HG03432 (cell line): ENCODE data around the gene ZGPAT.

Experiments used
- ATAC-seq: cut with Tn5 transposase; IDR thresholded peaks from one replicate; pipeline ENCODE4 v1.9.1; 2021; ENCODE audit warnings: mild to moderate bottlenecking, moderate library complexity; ENCODE audit not compliant: unreplicated experiment

The ZGPAT gene

DNA sequence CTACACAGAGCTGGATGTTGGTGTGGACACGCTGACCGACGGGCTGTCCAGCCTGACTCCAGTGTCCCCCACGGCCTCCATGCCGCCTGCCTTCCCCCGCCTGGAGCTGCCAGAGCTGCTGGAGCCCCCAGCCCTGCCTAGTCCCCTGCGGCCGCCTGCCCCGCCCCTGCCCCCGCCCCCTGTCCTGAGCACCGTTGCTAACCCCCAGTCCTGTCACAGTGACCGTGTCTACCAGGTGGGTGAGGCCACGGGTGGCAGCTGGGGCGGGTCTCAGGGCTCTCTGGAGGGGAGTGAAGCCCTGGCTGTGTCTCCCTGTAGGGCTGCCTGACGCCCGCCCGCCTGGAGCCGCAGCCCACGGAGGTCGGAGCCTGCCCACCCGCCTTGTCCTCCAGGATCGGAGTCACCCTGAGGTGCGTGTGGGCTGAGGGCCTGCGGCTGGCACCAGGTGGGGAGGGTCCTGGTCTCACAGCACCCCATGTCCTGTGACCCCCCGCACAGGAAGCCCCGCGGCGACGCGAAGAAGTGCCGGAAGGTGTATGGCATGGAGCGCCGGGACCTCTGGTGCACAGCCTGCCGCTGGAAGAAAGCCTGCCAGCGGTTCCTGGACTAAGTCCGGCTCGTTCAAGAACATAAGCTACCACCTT, 34.7 kb downstream of the ZGPAT start:
- no peak for ATAC-seq

DNA sequence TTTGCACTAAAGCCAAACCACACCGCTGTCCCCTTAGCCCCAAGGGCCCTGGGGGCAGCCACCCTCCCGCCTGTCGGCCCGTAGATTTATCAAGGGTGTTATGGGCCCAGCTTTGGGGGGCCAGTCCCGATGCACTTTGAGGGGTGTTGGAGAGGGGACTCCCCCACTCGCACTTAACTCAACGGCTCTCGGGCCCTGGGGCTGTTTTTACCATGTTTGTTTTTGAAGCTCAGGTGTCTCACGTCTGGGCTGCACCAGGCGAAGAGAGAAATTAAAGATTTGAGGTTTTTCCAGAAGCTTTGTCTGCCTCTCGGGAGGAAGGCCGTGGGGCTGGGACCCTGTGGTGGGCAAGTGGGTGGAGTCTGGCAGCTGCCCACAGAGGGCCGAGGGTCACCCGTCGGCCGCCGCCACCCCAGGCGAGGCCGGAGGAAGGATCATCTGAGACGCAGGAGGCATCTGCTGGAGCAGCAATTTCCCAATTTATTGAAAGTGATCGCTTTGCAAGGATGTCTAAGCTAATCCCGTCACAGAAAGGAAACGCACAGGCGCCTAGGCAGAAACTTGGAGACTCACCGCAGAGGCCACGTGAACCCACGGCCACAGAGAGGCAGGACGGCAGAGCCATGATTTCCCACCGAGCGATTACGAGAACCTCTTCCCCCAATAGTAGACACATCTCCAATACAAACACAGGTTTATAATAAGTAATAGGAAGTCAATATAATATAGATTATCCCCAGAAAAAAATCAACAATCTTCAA, 35.6 kb downstream of the ZGPAT start:
- no peak for ATAC-seq

DNA sequence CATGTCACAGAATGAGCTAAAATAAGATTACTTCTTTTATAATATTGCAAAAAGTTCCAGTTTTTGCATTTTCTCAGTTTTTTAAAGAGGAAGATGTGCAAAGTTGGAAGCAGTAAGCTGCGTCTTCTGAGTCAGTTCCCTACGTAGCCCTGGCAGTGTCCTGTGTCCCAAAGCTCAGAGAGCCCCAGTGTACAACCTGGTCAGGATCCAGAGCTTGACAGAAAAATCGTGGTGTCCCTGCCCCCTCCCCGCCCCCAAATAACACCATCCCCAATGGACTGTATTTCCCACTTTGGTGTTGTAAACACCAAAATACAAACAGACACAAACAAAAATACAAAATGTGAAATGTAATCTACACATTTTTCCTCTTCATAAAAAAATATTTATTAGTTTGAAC, 36.3 kb downstream of the ZGPAT start:
- ATAC-seq = no peak

DNA sequence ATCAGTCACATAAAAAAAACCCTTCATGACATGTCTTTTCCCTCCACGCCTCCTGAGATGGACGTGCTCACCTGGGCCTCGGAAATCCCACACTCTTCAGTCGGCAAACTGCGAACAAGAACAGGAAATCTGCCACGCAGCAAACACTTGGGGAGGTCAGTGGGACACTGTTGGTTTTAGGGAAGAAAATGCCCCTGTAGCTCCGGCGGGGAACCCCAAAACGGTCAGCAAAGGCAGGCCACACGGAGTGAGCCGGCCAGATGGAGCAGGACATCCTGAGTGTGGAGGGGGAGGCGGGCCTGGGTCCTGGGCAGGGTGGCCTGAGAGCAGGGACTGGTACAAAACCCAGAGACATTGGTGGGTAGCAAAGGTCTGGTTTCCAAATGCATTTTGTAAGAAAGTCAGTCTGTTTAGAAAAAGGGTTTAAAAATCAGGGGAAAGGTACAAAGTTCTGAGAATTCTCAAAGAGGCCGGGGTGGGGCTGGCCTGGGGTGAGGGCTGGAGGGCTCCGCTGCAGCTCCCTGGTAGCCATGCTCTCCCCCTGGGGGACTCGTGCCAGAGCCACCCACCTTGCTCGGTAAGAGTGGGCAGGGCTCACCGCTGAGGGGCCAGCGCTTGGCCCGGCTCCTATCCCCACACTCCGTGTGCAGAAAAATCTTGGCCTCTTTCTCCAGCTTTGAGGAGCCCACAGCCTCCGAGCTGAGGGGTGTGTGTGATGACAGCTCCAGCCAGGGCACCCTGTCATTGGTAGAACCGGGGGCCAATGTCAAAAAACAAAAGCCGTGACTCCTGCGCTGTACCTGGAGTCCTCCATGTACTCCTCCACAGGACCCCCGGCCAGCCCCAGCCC, 37.0 kb downstream of the ZGPAT start:
- no peak for ATAC-seq

DNA sequence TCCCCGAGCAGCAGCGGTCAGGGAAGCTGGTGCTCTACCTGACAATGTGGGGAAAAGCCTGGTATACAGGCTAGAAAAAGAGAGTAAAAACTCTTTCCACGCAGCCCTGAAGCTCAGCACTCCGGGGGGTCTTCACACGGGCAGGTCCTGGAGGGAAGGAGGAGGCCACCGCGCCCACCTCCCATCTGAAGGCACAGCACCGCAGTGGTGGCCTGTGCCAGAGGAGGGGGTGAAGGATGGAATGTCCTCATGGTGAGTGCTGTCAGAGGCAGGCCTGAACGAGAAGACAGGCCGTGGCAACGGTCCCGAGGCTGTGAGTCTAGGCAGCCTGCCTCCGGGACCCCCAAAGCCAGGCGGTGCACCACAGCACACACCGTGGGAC, 37.6 kb downstream of the ZGPAT start:
- ATAC-seq = no peak

DNA sequence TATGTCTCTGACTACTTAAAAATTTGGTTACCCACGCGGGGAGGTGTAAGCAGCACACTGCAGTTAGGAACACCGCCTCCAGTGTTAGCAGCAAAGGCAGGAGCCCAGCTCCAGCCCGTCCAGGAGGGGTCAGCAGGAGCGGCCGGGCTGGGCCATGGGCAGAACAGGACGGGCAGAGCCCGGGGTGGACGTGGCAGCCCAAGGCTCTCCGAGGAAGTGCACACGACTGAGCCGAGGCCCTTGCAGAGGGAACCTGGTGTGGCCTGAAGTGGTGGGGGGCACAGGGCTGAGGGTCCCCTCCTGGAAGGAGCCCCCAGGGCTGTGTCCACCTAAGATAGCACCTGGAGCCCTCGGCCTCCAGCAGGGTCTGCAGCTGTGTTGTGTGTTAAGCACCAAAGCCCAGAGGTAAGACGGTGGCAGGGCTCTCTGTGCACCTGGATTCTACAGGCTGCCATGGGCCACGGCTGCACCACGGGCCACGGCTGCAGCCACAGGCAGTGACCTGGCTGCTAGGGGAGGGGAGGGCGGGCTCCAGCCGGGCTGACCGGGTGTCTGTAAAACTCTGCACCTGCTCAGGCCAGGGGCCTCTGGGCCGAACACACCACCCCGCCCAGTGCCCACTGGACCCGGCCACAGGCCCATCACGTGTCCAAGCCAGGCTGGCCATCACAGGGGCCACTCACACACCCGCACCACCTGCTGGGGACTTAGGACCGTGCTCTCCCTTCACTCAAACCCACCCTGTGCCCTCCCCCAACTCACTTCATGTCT, 38.3 kb downstream of the ZGPAT start:
- ATAC-seq = no peak

DNA sequence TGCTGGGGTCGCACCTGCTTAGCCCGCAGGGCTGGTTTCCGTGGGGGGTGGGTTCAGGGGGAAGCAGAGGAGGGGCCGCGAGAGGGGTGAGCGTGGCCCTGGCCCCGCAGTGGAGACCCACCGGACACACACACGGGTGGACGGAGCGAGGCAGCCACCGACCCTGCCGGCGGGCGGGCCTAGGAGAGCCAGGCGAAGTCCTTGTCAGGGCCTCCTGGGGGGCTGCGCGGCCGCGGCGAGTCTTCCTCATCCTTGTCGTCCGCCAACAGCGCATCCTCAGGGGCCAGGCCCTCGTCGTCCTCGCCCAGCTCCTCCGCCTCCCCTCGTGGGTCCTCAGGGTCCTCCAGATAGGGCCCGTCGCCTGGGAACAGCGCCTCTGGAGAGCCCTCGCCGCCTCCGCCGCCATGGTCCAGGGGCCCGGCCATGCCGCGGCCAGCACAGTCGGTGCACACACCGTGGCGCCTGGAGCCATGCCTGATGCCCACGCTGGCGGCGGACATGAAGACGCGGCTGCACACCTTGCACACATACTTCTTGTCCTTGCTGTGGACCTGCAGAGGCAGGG, 39.0 kb downstream of the ZGPAT start:
- ATAC-seq = no peak

DNA sequence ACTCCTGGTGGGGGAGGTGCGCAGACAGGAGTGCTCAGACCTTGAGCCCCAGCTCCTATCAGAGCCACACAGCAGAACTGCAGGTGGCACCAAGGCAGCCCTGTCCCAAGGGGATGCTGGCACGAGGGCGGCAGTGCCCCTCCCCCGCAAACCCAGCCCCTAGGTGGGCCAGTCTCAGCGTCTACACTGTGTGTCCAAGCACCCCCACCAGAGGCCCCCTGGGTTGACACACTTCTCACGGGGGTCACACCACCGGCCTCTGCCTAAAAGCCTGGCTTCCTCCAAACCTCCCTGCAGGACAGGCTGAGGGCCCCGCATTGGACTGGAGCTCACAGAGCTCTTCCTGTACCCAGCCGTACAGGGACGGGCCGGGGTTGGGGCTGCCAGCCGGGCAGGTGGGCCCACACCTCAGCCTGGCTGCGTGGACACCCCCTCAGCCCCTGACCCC, 39.8 kb downstream of the ZGPAT start:
- ATAC-seq = no peak

DNA sequence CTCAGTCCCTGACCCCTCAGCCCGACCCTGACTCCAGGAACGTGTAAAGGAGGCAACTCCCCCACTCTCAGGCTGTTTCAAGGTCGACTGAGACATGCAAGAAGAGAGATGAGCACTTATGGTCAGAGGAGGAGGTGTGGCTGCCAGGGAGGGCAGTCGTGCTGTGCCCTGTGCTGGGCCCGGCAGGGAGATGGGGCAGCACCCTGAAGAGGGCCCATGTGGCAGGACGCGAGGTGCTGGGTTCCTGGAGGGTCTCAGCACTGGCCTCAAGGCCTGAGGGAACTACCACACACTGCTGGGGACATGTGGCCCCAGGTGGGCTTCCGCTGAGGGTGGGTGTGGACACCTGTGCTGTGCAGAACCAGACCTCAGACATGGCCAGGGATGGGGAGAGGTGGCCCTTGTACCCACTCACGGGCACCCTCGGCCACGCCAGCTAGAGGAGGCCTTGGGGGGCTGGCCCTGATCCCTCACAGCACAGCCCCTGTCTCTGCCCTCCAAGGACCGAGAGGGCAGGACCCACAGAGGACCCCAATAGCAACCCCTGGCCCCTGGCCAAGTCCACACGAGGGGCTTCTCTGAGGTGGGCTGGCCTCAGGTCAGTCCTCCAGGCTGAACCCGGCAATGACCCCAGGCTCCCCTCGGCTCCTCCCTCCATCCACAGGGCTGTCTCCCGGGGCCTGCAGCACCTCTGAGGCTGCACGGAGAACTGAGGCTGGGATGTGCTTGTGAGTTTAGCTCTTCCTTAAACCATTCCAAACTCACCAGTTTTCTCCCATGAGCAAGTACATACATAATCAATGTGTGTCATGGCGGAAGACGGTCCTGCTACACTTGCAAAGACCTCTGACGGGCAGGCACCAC, 40.5 kb downstream of the ZGPAT start:
- no peak for ATAC-seq

DNA sequence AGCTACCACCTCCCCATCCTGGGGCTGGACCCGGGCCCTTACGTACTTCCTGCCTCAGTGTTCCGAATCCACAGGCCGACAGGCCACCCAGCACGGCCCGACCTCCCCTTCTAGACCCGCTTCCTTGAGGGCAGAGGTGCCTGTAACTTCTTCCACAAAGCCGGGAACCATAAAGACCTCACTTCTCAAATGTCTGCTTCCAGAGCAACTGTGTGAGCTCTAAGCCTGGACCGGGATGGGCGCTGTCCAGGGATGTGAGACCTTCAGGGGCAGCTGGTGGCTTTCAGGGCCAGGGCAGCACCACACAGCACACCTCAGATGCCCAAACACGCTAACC, 41.1 kb downstream of the ZGPAT start:
- ATAC-seq = no peak

DNA sequence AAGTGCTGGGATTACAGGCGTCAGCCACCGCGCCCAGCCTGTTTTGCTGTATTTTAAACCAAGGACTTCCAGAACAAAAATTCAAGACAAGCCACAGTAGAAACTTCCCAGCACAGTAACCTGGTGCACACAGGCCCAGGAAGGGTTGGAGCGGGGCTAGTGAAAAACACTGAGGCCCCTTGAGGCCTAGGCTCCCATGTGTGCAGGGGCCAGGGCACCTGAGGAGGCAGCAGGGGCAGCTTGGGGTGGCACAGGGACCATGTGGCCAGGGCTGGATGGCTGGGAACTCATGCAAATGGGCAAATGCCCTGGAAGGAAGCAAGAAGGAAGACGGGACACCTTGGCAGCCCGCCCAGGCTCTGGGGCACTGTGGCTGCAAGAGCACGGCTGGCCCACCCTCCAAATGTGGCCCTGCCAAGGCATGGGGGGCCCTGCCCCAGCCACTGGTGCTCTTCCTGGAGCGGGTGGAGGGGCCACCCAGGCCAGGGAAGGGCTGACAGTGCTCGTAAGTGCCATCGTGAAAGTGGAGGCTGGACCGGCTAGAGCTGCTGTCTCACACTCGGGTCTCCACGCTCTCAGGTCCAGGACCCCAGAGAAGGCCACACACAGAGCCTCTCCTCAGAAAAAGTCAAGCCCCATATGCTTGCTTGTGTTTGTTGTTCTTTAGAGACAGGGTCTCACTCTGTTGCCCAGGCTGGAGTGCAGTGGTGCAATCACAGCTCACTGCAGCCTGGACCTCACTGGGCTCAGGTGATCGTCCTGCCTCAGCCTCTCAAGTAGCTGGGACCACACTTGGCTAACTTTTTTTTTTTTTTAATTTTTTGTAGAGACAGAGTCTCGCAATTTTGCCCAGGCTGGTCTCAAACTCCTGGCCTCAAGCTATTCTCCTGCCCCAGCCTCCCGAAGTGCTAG, 42.0 kb downstream of the ZGPAT start:
- ATAC-seq = no peak

DNA sequence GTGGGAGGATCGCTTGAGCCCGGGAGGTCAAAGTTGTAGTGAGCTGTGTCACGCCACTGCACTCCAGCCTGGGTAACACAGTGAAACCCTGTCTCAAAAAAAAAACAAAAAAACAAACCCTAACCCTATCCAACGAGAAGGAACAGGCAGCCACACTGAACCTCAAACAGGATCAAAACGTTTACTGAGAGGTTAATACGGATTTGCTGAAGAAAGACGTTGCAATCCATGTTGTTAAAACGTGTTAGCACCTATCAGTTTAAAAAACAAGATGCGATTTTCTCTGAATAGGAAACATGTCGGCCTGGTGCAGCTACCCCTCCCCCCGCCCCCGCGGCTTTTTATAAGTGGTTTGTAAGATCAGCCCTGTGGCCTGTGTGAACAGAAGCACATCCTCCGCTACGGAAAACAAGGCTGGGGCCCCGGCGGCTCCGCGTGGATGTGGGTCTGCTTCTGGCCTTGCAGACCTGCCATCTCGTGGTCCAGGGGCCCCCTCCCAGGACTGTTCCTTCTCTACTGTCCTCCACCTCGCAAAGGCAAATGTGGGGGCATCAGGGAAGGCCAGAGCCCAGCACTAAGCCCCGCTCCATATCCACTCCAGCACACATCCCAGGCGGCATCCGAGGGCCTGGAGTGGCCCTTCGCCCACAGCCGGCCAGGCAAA, 43.1 kb downstream of the ZGPAT start:
- ATAC-seq = no peak

DNA sequence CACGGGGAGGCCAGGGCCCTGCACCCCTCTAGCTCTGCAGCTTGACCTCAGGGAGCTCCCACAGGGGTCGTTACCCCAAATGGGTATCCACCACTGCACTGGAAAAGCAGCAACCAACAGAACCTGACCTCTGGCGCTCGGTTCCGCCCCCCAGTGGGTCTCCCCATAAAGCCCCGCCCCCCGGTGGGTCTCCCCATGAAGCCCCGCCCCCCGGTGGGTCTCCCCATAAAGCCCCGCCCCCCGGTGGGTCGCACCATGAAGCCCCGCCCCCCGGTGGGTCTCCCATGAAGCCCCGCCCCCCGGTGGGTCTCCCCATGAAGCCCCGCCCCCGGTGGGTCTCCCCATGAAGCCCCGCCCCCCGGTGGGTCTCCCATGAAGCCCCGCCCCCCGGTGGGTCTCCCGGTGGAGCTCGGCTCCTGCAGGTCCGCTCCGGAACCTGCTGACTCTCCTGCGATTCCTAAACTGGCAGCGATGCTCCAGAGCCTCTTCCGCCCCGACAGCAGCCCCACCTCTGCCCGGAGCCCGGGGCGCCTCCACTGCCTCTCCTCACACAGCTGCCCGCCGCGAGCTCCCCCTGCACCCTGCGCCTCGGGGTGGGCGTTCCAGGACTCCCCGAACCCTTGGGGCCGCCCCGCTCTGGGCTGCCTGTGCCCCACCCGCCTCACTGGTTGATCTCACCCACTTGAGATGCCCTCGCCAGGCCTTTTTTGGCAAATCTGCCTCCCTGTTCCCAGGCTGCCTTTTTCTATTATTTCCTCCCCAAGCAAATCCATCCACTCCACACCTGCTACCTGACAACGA, 43.8 kb downstream of the ZGPAT start:
- ATAC-seq = no peak

DNA sequence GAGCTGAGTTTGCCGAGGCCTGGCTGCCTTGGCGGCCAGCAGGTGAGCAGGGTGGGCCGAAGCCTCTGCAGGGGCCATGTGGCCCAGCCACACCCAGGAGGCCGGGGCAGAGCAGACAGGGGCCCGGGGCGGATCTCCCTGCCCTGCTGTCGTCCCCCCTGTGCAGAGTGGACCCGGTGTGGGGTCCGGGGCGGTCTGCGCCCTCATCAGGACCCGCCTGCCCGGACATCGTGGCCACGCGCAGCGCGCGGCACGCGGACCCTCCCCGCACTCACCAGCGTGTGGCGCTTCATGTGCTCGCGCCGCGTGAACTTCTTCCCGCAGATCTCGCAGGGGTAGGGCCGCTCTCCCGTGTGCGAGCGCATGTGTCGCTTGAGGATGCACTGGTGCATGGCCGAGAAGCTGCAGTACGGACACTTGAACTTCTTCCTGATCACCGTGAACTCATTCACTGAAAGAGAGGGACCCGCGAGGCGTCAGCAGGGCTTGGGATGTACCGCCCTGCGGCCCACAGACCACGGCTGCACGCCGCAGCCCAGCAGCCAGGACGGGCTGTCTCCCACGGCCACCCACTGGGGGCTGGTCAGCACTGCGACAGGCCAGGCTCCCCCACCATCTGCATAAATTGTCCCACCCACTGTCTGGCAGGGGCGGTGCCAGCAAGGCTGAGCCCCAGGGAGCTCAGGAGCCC, 44.7 kb downstream of the ZGPAT start:
- no peak for ATAC-seq

DNA sequence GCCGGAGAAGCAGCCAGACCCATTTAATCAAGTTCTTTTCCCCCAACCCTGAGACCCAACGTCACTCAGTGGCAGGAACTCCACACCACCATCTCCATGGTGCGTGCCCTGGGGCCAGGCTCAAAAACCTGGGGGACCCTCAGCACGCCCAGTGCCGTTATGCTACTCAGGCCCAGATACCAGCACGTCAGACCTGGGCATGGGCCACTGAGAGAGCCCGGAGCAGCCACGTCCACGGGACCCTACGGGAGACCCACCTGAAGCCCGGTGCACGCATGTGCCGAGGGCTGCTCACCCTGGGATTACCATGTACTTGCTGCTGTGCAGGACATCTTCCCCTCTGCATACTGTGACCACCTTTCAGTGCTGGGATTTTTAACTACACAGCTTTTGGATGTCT, 45.5 kb downstream of the ZGPAT start:
- ATAC-seq = no peak

DNA sequence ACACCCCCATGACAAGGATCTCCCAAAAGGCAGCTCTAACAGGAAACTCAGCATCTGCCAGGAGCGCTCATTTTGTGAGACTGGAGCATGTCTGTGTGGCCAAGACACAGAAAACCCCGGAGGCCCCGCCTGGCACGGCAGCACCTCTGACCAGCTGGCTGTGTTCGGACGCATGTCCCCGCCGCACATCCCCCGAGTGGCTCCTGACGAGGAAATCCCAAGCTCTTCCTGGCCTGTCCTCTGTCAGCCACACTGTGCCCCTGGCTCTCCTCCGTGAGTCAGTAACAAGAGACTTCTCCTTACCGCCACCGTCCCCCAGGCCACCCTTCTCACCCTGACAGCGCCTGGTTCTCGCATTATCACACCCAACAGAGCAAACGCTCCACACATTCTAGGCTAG, 46.2 kb downstream of the ZGPAT start:
- no peak for ATAC-seq
